CD4-positive, alpha-beta T cell treated with Interleukin-15 for 4 hours (primary cell): Measurements from ENCODE around the gene ID3.
"Not testable (repeated sequence)": the region's sequence is repeated elsewhere in the genome, so short reads cannot be mapped to it uniquely, and the experiment has no call there.

Experiments
- DNase-seq: peaks from one replicate; pipeline ENCODE4 v3.0.0-alpha.2; 2020; ENCODE audit warnings: low spot score

Gene ID3

DNA sequence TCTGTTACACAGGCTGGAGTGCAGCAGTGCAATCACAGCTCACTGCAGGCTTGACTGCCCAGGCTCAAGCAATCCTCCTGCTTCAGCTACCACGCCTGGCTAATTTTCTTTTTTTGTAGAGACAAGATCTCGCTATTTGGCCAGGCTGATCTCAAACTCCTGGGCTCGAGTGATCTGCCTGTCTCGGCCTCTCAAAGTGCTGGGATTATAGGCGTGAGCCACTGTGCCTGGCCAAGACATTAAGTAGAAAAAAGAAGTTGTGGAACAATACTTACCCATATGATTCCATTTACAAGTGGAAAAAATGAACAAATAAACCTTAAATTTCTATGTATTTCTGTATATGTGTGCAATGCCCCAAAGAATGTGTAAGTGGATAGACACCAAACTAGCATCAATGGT, 30.3 kb upstream of the ID3 start:
- no peak for DNase-seq

DNA sequence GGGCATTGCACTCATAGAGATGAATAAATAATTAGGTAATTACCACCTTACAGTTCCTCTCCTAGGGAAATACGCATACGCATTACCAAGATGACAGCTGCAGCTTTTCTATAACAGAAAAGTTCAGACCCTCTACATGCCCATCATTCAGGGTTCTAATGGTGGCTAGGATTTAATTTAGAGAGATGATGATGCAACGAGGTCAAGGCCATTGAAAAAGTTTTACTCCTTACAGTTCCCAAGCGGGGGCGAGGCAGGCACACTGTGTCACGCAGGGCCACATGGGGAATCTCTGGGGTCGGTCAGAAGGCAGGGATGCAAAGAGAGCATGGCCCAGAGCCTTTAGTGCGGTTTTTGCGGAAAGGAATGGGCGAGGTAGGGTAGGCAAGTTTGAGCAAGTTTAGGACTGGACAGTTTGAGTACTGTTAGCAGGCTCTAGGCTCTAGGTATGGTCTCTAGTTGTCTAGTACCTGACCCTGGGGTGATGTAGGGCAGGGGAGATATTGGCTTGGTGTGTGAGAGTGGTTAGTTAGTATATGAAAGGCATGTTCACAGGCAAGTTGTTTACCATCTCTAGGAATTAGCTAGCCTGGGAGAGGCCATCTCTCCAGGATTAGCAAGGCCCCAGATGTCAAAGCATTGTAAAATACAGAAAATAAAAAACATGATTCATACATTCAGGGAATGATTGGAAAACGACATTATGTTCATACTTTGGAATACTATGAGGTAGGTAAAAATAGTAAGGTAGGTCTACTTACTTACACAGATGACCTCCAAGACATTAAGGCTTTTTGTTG, 29.6 kb upstream of the ID3 start:
- DNase-seq: no peak

DNA sequence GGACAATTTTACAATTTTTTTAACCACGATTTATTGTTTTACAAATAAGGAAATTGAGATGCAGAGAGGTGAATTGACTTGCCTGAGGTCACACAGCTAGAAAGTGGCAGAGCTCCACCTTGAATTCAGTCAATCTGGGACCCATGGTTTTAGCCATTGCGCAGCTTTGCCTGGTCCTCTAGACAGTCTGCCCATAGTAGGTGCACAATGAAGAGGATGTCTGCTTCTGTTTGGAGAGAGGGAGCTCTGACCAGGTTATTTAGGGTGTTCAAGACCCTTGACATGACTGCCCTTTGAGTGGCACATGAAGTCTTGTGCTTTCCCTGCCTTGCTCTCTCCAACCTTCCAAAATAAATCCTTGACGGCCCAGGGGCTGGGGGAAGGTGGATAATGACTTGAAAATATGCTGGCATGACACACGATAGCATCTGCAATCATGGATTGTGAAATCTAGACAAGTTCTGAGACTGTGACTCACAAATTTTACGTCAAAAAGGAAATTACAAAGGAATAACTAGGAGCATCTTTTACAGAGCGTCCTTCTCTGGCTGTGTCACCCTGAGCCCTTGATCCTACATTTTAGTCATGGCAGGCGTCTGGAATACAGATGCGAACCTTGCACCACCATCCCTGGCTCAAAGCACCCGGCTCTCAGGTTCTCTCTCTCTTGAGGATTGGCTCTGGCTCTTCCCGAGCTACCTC, 26.2 kb upstream of the ID3 start:
- no peak for DNase-seq

DNA sequence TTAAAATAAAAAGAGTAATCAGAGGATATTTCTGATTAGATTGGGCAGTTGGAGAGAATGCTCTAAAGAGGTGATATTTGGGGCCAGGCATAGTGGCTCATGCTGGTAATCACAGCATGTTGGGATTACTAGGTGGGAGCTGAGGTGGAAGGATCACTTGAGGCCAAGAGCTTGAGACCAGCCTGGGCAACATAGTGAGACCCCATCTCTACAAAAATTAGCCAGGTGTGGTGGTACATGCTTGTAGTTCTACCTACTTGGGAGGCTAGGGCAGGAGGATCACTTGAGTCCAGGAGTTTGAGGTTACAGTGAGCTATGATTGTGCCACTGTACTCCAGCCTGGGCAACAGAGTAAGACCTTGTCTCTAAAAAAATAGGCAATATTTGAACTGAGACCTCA, 24.4 kb upstream of the ID3 start:
- DNase-seq: not testable (repeated sequence)

DNA sequence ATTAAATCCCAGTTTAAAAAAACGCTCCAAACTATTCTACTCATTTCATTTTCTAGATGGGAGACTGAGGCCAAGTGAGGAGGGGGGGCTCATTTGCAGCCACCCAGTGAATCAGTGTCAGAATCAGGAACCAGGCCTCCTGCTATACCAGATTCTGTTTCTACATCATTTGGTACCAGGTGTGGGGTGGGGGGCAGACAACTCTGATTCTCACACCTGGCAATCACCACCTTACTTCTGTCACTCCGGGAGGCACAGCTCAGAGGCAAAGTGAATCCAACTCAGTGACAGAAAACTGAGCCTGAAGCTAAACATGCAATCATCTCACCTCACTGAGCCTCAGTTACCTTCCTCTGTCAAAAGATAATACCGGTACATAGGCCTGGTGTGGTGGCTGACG, 23.5 kb upstream of the ID3 start:
- DNase-seq: no peak

DNA sequence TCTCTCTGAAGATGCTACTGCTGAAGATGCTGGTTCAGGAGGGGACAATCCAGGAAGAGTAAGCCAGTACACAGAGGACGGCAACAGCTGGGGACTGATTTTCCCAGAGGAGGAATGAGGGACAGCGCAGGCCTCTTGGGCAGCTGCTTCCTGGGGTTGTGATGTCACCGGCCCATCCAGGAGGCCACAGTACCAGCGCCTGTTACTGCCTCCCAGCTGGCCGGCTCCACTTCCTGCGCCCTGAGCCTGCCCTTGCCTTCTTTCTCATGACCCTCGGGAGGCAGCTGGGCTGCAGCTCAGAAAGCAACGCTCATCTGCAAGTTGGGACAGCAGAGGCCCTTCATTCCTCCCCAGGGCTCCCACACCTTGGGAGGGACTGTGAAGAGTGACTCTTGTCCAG, 21.9 kb upstream of the ID3 start:
- no peak for DNase-seq

DNA sequence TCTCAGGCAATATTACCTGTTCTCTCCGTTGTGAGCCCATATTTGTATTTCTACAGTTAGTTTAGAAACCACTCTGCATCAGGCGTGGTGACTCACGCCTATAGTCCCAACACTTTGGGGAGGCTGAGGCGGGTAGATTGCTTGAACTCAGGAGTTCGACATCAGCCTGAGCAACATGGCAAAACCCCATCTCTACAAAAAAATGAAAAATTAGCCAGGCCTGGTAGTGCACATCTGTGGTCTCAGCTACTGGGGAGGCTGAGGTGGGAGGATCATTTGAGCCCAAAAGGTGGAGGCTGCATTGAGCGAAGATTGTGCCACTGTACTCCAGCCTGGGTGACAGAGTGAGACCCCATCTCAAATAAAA, 19.7 kb upstream of the ID3 start:
- DNase-seq: no peak

DNA sequence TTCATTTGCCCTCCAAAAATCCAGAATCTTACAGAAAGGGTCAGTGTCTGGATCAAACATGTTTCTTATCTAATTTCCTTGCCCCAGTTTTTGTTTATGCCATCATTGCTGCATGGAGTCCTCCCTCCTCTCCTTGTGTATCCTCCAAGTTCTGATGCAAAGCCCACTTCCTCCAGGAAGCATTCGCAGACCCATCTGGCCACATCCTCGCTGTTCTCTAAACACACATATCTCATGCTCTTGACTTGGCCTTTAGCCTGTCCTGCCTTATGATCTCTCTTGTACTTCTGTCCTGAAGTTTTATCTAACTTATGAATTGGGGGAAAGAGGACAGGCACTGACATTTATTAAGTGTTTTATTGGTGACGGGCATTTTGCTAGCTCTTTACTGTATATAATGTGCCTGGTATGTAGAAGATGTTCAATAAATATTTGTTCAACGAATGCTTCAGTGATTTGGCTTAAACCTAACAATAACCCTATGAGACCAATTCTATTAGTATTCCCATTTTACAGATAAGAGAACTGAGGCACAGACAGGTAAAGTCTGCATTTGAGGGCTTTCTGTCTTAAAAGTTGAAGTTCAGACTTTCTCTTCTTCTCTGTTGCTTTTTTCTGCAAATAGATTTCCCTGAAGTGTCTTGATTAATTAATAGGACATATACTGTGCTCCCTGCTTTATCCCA, 19.2 kb upstream of the ID3 start:
- no peak for DNase-seq

DNA sequence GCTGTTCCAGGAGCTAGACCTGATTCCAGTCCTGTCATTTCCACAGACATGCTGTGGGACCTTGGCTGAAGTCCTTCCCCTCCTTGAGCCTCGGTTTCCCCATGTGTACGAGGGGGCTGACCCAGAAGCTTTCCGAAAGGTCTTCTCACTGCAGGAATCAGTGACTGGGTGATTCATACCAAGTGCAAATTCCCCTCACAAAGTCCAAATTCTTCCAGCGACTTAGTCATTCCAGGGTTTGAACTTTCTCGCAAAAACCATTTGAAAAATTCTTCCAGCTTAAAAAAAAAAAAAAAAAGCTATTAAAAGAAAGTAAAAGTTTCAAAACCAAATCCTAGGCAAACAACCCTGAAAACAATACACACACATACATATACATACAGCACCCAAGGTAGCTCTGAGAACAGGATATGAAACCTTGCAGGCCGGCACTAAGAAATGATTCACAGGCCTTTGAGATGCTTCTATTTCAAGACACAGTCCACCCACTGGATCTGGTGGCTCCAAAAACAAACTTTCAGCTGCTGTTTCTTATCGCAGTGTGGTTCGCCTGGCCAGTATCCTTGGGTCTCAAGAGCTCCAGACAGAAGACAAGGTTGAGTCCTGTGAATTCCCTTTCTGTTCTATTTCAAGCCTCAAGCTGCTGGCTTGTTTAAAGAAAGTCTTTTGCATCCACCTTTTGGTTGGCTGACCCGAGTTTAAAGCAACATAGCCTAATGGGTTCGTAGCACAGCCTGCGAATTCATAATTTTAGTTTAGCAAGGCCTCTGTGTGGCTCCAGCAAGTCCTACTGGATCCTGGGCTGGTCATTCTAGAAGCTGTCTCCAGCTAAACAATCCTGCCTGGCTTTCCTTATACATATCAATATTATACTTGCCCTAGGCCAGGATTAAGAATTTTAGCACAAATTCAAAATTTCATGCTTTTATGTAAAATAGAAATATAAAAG, 18.0 kb upstream of the ID3 start:
- DNase-seq: no peak

DNA sequence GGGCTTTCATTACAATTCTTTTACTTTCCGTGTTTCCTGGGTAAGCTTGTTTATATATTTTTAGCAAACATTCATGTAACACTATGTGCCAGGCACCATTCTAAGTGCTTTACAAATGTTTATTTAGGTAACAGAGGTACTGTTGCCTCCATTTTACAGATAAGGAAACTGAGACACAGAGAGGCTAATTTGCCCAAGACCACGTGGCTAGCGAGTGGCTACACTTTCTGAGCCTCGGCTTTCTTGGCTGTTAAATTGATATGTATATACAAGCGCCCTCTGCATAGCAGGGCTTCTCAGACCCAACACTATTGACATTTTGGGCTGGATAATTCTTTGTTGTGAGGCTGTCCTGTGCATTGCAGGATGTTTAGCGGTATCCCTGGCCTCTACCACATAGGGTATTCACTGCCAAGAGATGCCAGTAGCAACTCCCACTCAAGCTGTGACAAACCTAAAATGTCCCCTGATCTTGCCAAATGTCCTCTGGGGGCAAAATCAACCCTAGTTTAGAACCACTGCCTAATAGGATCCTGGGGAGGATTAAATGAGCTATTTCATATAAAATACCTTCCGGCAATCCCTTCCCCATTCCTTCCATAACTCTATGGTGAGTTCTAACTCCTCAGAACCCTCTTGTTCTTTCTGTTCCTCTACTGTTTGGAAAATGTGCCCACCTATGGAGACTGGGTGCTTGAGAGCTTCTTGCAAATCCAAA, 17.2 kb upstream of the ID3 start:
- DNase-seq: no peak

DNA sequence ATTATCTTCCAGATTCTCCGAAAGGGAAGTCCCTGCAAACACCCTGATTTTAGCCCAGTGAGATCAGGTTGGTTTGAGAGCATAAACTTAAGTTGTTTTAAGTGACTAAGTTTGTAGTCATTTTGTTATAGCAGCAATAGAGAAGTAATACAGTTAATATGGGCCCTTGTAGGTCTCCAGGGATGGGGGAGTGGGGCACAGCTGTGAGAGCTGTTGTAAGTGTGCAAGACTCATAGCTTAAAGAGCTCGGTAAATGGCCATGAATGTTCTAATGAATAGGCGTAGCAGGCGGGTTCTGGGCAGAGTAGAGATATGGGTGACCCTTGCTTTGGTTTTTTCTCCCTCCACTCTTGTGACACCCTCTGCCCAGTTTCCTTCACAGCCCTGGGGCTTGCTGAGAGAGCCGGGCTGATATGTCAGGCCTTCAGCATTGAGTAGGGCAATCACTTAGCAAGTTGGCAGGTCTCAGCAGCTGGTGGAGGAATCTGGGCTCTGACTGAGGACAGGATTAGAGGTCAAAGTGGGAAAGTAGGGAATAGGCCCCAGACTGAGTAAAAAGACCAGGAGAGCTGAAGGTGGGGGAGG, 16.0 kb upstream of the ID3 start:
- no peak for DNase-seq

DNA sequence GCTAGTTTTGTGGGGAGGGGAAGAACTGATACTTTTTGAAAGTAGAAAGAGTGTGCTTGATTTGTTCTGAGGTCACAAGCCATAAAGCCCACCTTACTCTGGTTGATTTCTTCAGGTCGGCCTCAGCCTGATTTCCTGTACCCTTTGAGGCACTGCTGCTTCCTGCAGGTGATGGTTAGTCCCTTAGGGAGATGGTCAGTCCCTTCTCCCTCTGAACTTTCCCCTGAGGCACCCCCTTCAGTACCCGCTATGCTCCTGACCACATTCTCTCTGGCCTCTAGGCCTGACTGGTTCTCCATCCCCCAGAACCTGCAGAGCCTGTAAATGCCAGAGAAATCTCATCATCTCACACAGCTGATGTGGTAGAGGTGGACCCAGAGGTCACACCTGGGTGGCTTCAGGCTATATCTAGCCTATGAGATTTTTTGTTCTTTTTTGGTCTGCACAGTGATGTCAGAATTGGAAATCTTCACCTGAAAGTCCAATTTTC, 15.0 kb upstream of the ID3 start:
- no peak for DNase-seq

DNA sequence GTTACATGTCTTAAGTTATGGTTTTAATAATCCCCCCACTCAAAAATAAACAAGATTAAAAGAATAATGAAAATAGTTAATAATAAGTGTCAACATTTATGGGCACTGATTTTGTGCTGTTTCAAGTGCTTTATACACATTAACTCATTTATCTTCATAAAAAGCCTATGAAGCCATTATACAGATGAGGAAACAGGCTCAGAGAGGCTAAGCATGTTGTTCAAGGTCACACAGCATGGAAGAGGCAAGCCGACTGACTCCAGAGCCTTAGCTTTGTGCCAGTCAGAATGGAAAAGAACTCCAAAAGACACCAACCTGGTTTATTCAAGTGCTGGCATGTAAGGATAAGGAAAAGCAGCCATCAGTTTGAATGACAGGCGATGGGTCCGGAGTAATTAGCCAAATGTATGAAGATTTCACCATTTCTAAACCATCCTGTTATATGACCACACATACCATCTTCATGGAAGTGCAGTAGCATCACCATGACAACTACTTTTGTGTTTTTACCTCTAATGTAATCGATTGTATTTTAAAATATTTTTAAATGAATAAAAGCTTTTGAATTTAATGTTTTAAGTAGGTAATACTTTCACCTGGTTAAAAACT, 14.4 kb upstream of the ID3 start:
- DNase-seq: no peak

DNA sequence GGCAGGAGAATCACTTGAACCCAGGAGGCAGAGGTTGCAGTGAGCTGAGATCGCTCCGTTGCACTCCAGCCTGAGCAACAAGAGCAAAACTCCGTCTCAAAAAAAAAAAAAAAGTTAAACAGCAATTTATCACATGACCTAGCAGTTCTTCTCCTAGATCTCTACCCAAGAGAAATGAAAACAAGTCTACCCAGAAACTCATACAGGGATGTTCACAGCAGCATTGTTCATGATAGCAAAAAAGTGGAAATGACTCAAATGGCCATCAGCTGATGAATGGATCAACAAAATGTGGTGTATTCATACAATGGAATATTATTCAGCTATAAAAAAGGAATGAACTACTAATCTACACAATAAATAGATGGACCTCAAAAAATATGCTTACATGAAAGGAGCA, 12.2 kb upstream of the ID3 start:
- DNase-seq: no peak

DNA sequence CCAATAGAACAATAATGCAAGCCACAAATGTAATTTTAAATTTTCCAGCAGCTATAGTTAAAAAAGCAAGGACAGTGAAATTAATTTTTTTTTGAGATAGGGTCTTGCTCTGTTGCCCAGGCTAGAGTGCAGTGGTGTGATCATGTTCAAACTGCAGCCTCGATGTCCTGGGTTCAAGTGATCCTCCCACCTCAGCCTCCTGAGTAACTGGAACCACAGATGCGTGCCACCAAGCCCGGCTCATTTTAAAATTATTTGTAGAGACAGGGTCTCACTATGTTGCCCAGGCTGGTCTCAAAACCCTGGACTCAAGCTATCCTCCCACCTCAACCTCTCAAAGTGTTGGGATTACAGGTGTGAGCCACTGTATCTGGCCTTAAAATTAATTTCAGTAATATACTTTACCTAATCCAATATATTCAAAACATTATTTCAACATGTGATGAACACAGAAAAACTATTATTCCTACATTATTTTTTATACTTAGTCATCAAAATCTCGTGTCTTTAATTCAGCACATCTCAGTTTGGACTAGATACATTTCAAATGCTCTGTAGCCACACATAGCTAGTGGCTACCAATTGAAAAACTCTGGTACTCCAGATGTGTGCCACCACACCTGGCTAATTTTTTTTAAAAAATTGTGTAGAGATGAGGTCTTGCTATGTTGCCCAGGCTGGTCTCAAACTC, 10.8 kb upstream of the ID3 start:
- no peak for DNase-seq

DNA sequence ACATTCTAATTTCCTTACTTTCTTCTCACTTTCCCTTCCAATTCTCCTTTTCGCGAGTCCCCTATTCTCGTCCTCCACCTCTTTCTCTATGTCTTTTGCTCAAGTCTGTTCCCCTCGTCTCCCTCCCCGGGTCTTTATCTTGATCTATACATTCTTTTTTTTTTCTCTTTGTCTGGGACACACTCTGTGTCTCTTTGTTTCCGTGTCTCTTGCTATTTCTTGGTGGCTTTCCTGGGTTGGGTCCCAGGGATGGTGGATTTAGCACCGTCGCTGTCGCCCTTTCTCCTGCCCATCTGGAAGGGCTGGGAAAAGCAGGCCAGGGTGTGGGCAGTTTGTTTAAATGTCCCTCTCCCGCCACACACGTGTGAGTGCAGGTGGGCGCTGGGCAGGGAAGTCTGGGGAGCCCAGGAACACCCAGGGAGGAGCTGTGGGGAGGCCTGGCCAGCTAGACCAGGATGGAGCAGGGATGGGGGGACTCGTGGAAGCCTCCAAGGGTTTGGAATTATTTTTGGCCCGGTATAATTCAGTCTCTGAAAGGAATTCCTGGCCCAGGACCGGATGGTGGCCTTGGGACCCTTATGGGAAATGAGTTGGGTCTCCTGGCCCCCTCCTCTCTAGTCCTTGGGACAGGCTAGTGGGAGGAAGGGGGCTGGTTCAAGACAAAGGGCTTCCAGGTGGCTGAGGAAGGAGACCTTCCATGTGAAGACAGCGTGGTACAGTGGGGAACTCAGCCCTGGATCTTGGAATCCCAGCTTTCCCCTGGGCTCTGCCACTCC, 9.5 kb upstream of the ID3 start:
- DNase-seq: no peak

DNA sequence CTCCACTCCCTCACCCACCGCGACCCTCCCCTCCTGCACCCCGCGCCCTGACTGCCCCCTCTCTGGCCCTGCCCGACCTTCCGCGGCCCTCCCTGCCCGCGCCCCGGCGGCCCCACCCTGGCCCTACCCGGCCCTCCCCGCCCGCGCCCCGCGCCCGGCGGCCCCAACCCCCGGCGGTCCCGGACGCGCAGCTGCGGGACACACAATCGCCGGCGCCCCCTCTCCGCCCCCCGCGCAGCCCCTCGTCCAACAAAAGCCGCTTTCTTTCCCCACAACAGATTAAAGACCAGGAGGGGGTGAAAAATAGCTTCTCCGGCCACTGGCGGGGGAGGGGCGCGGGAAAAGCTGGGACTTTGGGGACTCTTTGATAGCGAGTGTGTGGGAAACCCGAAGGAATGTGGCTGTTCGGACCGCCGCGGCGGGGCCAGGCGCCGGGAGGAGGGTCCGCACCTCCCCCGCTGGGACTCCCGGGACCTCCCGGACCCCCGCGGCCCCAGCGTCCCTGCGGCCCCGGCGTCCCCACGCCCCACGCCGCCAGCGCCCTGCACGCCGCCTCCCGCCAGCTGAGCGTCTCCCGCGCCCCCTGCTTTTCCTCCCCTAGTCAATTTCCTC, 8.8 kb upstream of the ID3 start:
- no peak for DNase-seq

DNA sequence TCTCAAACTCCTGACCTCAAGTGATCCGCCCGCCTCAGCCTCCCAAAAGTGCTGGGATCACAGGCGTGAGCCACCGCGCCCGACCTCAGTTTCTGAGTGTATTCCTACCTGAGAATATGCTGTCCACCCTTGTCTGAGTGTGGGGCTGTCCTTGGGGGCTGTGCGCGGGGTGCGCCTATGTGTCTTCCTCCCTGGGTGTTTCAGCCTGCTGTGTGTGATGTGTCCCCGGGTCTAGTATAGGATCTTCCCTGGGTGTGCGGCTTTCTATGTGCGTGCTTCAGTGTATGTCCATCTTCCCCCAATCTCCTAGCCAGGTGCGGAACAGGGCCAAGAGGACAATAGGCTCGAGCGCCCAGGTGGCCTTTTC, 8.3 kb upstream of the ID3 start:
- no peak for DNase-seq

DNA sequence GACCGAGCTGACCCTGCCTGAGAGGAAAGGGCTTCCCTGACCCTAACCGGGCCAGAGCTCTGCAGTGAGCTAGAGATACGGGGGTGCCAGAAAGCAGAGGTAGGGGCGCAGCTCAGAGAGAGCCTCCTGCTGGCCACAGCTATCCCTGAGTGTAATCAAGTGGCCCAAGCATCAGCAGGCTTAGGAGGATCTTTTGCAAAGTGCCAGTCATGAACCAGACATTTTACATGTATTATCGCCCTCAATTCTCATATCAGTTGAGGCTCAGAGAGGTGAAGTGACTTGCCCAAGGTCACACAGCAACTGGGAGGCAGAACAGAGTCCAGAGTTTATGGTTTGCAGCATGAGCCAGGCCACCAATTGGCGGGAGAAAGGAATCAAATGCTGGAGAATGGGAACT, 7.0 kb upstream of the ID3 start:
- no peak for DNase-seq
